HG02610 (cell line): ENCODE data around the gene SSBP3.
"Not testable (repeated sequence)": the region's sequence is repeated elsewhere in the genome, so short reads cannot be mapped to it uniquely, and the experiment has no call there.

ENCODE experiments used
- ATAC-seq: cut with Tn5 transposase; IDR thresholded peaks from one replicate; pipeline ENCODE4 v1.9.1; 2021; ENCODE audit warnings: mild to moderate bottlenecking, moderate library complexity; ENCODE audit not compliant: unreplicated experiment

Gene SSBP3

DNA sequence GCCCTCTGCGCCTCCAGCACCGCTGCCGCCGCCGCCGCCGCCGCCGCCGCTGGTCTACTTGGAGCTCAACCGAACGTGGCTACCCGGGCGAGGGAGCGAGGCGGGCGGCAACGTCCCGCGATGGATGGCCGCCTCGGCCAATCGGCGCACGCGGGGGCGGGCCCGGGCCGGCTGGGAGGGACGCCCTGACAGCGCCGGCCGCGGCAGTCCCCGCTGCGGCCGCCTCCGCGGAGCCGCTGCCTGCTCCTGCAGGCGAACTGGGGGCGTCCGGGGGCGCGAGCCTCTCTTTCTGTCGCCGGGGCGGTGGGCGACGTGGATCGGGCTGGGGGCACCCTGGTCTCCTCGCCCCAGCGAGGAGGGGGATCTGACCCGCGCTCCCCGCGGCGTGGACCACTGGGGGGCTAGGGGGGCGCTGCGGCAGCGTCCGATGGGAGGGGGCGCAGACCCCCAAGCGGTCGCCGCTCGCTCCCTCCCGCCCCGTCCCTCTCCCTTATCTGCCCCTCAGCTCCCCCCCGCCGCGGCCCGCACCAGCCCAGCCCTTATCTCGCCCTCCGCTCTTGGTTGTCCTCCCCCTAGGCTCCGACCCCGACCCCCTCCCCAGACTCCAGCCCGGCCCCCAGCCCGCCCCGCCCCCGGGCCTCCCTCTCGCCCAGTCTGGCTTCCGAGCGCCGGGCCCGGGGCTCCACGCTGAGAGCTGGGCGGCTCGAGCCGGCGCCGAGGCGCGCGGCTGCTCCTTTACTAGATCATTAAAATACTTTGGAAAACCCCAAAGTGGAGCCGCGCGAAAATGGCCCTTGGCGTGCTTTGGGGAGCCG, at the start of gene SSBP3:
TSS of gene SSBP3 (minus strand) at position 56 of the 815 bp plus-strand sequence.
- ATAC-seq, result peak; percentile 90

DNA sequence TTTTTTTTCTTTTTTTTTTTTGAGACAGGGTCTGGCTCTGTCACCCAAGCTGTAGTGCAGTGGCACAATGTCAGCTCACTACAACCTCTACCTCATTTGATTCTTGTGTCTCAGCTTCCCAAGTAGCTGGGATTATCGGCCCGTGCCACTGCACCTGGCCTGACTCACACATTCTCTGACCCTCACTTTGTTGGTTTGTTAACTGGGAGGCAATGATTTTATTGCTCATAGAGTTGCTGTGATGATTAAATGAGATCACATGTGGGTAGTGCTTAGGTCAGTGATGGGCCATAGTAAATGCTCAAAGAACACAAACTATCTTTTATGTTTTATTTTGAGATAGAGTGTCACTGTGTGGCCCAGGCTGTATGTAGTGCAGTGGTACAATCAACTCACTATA, 47.3 kb upstream of the SSBP3 start:
- no peak for ATAC-seq

DNA sequence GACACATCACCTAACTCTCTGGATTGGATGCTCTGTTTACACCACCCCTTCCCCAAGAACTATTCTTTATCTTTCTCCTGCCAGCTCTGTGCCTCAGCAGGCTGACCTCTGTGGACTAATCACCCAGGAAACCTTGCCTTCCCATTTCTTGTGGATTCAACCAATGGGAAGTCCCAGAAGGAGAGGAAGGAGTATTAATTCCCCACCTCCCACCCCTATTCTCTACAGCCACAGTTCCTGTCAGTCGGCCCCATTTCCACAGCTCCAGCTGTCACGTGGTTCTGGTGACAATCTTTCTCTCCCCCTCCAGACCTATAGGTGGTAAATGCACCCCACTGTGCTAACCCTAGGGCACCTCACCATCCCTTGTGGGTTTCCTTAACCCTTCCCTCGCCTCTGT, 46.8 kb upstream of the SSBP3 start:
- ATAC-seq, result no peak

DNA sequence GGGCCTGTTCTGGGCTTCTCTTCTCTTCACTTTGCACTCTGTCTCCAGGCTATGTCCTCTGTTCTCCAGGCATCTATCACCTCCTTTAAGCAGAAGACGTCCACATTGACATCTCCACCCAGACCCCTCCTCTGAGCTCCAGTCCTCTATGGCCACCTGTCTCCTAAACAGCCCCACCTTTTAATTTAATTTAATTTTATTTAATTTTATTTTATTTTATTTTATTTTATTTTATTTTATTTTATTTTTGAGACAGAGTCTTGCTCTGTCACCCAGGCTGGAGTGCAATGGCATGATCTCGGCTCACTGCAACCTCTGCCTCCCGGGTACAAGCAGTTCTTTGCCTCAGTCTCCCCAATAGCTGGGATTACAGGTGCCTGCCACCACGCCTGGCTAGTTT, 43.2 kb upstream of the SSBP3 start:
- ATAC-seq, result not testable (repeated sequence)

DNA sequence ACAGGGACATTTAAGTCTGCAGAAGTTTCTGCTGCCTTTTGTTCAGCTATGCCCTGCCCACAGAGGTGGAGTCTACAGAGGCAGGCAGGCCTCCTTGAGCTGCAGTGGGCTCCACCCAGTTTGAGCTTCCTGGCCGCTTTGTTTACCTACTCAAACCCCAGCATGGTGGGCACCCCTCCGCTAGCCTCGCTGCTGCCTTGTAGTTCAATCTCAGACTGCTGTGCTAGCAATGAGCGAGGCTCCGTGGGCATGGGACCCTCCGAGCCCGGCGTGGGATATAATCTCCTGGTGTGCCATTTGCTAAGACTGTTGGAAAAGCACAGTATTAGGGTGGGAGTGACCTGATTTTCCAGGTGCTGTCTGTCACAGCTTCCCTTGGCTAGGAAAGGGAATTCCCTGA, 42.6 kb upstream of the SSBP3 start:
- ATAC-seq, result not testable (repeated sequence)

DNA sequence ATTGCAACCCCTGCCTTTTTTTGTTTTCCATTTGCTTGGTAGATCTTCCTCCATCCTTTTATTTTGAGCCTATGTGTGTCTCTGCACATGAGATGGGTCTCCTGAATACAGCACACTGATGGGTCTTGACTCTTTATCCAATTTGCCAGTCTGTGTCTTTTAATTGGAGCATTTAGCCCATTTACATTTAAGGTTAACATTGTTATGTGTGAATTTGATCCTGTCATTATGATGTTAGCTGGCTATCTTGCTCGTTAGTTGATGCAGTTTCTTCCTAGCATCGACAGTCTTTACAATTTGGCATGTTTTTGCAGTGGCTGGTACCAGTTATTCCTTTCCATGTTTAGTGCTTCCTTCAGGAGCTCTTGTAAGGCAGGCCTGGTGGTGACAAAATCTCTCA, 40.9 kb upstream of the SSBP3 start:
- not testable (repeated sequence) for ATAC-seq

DNA sequence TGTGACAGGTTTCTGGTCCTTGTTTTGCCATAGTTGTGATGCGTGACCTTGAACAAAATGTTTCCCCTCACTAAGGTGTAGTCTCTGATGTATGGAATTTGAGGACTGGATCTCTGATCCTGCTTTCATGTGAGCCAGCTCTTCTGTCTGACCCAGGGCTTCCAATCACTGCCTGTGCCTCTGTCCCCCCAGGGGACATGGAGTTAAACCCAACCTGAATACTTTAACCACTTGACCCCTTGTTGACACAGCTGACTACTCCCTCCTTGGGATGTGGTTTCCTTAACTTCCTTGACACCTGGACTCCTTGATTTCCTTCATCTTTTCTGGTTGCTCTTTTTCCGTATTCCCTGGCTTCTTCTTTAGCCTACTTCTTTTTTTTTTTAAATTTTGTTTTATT, 36.0 kb upstream of the SSBP3 start:
- ATAC-seq, result no peak

DNA sequence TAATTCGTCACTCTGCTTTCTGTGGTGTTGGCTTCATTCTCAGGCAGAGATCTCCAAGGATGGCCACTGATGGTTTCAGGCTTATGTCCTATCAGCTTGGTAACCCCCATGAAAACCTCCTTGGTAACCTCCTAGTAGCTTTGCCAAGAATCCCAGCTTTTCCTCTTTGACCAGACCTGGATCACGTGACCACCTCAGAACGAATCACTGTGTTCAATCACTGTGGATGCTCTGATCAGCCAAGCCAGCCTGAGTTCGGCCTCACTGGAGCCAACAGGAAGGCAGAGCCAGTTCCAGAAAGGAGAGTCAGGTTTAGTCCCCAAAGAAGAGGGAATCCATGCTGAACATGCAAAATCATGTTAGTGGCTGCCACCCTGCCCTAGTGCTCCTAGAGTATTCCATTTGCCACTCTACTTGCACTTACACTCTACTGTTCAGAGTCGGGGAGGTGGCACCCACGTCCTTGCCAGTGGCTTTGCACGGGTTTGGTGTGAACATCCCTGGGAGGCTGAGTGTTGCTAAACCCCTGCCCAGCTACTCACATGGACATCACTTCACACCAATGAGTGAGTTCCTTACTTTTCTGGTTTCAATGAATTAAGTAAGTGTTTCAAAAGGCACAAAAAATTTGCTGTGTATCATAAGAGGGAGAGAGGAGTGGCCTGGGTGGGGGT, 33.5 kb upstream of the SSBP3 start:
- no peak for ATAC-seq

DNA sequence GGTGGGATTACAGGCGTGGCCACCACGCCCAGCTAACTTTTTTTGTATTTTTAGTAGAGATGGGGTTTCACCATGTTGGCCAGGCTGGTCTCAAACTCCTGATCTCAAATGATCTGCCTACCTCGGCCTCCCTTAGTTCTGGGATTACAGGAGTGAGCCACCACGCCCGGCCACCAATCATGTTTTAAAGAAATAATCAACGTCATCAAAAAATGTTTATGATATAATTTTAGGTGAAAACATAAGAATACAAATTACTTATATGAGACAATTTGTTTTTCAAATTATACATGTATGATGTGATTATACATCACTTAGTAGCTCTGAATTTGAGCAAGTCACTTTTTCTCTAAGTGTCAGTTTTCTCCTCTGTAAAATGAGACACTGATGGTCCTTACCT, 31.6 kb upstream of the SSBP3 start:
- ATAC-seq, result no peak

DNA sequence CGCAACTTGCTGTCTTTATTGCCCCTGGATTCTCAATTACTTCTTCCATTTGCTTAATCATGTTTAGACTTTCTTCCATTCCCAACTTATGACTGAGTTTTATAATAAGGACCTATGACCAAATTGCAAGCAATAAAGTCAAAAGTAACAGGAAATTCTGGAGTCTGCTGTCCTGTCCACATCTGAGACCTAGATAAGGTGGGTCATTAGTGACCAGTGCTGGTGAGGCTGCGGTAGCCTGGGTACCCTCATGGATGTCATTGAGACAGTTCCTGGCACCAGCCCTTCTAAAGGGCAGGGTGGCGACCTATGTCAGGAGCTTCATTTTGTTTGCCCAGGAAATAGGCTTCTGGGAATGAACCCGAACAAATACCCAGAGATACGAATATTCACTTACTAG, 30.6 kb upstream of the SSBP3 start:
- no peak for ATAC-seq

DNA sequence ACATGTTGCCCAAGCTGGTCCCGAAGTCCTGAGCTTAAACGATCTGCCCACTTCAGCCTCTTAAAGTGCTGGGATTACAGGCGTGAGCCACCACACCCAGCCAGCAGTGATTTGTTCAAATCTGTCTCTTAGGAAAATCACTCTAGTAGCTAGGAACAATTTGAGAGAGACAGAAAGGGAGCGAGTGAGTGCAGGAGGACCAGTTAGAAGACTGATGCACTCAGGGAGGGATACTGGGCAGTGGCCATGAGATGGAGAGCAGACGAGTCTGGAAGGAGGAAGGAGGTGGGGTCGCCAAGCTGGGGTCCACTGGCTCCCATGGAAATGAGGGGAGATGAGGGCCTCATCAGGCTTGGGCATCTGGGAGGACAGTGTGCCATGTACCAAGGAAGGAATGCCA, 23.6 kb upstream of the SSBP3 start:
- no peak for ATAC-seq

DNA sequence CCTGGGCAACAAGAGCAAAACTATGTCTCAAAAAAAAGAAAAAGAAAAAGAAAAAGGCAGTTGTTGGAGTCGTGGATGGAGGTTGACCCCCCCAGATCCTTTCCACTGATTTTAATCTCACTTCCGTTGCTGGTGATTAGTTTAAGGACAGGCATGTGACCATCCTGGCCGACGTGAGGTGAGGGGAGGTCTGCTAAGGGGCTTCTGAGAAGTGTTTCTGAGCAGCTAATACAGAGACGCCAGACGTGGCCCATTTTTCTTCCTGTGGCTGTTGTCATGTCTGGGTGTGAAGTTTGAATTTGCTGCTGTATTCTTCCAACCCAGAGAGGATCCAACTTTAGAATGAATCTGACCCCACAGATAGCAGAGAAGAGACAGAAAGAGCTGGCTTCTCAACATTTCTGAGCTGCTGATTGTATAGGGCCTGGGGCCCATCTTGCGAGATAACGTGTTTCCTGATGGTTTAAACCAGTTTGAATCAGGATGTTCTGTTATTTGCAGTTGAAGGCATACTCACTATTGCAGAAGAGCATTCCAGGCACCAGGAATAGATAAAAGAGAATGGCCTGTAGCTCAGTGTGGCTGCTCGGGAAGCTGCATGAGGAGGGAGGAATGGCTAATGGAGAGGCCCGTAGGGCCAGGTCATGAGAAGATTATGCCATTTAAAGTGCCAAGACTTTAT, 22.8 kb upstream of the SSBP3 start:
- ATAC-seq, result no peak

DNA sequence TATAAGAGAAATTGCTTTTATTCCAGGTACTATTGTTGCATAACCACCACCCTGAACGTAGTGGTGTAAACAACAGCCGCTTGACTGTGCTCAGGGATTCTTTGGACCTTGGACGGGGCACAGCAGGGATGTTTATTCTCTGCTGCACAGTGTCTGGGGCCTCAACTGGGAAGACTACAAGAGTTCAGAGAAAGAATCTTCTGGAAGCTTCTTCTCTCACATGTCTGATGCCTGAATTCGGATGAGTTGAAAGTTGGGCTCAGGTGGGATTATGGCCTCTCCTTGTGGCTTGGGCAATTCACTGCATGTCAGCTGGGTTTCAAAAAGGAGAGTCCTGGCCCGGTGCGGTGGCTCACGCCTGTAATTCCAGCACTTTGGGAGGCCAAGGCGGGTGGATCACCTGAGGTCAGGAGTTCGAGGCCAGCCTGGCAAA, 19.0 kb upstream of the SSBP3 start:
- no peak for ATAC-seq

DNA sequence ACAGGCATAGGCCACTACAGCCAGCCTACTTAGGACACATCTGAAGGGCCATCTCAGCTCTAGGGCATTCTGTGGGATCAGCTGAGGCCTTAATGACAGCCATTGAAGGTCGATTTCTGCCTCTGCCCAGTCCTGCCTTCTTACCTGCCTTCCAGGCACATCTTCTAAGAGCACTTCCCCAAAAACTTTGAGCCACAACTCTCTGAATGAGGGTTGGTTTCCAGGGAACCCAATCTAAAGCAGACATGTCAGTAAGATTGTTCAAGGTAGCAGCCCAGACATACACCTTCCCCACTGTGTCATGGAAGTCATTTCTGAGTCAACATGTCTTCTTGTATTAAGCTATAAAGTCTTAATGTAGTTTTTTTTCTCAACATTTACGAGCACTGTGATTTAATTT, 18.2 kb upstream of the SSBP3 start:
- no peak for ATAC-seq

DNA sequence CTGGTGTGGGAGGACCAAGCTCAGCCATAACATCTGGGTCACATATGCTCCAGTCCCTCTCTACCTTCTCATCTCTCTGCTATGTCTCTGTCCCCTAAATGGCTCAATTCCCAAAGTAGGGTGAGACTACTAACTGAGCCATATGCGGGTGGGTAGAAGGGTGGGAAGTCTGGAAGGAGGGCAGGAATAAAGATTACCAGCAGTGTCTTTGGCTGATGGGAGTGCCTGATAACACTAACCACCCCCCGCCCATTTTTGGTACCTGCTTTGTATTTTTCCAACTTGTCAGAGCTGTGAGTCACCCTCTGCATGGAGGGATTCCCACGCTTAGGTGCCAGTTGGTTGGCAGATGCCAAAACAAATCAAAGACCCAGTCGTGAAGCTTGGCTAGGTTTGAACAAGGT, 14.9 kb upstream of the SSBP3 start:
- no peak for ATAC-seq

DNA sequence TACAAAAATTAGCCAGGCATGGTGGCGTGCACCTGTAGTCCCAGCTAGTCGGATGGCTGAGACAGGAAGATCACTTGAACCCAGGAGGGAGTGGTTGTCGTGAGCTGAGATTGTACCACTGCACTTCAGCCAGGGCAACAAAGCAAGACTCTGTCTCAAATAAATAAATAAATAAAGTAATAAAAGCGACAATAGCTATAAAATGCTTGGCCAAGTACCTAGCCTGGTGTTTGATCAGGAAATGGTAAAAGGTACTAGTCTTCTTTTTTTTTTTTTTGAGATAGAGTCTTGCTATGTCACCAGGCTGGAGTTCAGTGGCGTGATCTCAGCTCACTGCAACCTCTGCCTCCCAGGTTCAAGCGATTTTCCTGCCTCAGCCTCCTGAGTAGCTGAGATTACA, 12.4 kb upstream of the SSBP3 start:
- not testable (repeated sequence) for ATAC-seq

DNA sequence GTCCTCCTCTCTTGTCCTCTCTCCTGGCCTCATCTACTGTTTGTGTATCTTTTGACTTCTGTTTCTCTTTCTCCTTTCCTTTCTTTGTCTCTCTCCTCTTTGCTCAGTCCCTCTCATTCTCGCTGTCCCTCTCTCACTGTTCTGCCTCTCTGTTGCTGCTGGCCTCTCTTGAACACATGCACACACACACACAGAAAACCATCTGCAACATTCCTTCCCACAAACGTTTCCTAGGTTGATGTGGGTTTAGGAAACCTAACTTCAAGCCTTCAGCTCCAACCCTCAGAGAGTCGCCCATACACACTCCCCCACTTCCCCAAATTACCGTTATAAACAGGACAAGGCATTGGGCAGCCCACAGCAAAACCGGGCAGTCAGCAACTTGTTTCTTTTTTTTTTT, 10.9 kb upstream of the SSBP3 start:
- ATAC-seq, result no peak

DNA sequence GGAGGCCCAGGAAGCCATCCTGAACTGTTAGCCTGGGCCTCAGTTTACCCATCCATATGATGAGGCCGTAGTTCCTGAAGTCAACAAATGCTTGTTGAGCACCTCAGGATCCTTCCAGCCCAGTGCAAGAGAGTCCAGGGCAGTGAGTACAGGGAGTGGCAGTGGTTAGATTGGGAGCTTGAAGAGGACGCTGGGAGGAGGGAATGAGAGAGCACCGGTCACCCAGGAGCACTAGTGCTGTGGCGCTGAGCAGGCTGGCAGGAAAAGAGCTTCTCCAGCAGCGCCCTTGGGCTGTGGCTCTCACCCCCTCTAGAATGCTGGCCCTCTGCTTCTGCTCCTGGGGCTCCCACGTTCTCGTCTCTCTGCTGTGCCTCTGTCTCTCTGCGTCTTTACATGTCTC, 10.2 kb upstream of the SSBP3 start:
- ATAC-seq, result no peak

DNA sequence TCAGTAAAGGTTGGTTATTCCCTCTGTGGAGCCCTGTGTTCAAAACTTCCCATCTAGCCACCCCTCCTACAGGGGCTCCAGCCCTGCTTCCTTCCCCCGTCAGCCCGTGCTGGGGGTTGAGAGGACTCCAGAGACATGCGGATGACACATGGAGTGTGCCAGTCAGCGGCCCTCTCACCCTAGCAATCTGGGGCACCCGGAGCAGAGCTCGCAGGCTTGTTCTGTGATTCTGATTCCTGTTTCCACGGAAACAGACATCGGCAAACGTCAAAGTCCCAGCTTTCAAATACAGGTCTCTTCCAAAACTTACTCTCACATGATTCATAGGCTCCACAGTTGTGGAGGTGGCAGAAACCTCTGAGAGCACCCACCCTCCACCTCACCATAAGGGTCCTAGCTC, 9.8 kb upstream of the SSBP3 start:
- no peak for ATAC-seq

DNA sequence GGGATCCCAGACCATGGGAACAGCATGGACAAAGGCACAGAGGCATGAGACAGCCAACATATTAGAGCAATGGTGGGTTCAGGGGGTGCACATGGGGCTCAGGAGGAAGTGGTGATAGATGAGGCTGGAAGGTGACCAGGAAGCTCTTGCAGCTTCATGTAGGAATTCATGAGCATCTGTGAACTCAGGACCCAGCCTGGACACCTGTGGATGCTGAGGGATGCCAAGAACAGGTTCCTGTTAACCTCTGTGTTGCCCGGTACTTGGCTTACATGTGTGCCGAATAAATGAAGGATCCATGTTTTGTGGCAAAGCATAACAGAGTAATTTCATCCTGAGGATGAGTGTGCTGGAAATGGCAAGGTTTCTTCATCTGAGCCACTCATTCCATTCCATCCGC, 9.3 kb upstream of the SSBP3 start:
- no peak for ATAC-seq

DNA sequence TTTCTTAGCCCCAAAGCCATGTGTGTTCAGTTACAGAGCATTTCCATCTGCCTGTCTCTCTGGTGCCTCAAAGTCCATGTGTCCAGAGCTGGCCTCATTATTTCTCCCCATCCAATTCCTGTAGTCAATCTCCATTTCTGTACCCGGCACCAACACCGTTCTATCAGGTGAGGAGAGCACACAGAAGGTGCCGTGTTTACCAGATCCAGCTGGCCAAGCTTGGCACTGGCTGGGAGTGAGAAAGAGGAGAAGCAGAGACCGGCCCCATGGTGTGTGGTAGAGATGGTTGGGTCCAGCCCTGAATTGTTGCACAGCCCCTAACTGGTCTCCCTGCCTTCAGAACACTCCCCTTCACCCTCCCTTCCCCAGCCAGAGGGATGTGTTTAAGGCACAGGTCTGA, 7.5 kb upstream of the SSBP3 start:
- no peak for ATAC-seq

DNA sequence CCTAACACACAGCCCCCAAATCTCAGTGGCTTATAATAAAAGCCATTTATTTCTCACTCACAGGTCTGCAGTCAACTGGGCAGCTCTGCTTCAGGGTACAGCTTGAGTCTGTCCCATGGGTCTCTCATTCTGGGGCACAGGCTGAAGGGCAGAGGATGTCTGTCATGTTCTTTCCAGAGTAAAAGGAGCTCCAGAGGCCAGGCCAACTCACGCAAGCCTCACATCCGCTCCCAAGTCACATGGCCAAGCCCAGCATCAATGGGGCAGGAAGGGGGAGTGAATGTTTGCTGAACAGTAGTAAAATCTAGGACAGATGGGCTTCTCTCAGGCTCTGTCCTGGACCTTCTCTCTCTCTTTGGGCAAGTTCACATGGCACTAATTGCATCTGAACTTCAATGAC, 7.1 kb upstream of the SSBP3 start:
- no peak for ATAC-seq
